Osteocyte (in vitro differentiated cells): ENCODE measurements around the gene ACSL3. TPM values are rescaled to one million over a fixed set of nuclear protein-coding genes. Genes with fewer than 3 reads are reported as not detected.

Source experiments
- DNase-seq: peaks from one replicate; pipeline ENCODE4 v3.0.0; 2021; ENCODE audit warnings: mixed read lengths; ENCODE audit not compliant: unreplicated experiment; ENCODE audit errors: extremely low spot score
- H3K27ac Mint-ChIP-seq: one replicate; pipeline ENCODE4 v1.8.0; 2021; ENCODE audit warnings: mild to moderate bottlenecking, mixed read lengths; ENCODE audit not compliant: unreplicated experiment
- H3K27me3 Mint-ChIP-seq: one replicate; pipeline ENCODE4 v1.8.0; 2021; ENCODE audit warnings: mixed read lengths; ENCODE audit not compliant: unreplicated experiment
- H3K36me3 Mint-ChIP-seq: one replicate; pipeline ENCODE4 v1.8.0; 2021; ENCODE audit warnings: mixed read lengths; ENCODE audit not compliant: unreplicated experiment
- H3K4me1 Mint-ChIP-seq: one replicate; pipeline ENCODE4 v1.8.0; 2021; ENCODE audit warnings: mixed read lengths; ENCODE audit not compliant: unreplicated experiment
- H3K4me3 Mint-ChIP-seq: one replicate; pipeline ENCODE4 v1.8.0; 2021; ENCODE audit warnings: mild to moderate bottlenecking, moderate library complexity, mixed read lengths; ENCODE audit not compliant: unreplicated experiment
- H3K9me3 Mint-ChIP-seq: one replicate; pipeline ENCODE4 v1.8.0; 2021; ENCODE audit warnings: mixed read lengths; ENCODE audit not compliant: unreplicated experiment
- total RNA-seq: library from RNA; stranded (reverse); gene quantifications from 2 replicates; pipeline ENCODE4 v1.2.1, GENCODE V29; 2021
- TF ChIP-seq, protein P1 (sequence below): fragments of 200-600 bp; sonication (generic); IDR thresholded peaks from 2 replicates; pipeline ENCODE4 v1.5.0; 2021; ENCODE audit warnings: antibody characterized with exemption, mild to moderate bottlenecking, moderate library complexity

Gene ACSL3
- total RNA-seq, 1 donor from 2014 or later = 131 TPM

DNA sequence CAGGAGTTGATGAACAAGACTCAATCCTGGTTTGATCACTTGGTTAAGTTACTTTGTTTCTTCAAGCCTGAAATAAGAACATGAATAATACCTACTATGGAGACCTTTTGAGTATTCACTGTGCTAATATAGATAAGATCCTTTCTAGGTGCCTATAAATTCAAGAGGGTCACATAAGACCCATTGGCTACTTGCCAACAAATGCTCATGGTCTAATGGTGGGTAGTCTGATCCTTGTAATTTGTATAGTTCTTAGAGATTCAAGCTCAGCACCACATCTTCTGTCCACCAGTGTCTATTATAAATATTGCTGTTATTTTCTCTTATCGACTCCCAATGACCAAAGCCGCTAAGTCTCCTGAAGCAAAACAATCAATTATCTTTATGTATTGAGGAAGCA is 27.4 kb upstream of the ACSL3 start:
- Mint-ChIP-seq H3K36me3 (no peaks in the 10 kb centered on the region), H3K9me3 (no peaks in the 10 kb centered on the region), H3K27me3 (no peaks in the 10 kb centered on the region), H3K27ac (no peak overlapping the region), H3K4me3 (no peak overlapping the region), H3K4me1 (peaks cover 4% of the 10 kb centered on the region)
- no peak for DNase-seq
- TF ChIP-seq, protein P1, sequence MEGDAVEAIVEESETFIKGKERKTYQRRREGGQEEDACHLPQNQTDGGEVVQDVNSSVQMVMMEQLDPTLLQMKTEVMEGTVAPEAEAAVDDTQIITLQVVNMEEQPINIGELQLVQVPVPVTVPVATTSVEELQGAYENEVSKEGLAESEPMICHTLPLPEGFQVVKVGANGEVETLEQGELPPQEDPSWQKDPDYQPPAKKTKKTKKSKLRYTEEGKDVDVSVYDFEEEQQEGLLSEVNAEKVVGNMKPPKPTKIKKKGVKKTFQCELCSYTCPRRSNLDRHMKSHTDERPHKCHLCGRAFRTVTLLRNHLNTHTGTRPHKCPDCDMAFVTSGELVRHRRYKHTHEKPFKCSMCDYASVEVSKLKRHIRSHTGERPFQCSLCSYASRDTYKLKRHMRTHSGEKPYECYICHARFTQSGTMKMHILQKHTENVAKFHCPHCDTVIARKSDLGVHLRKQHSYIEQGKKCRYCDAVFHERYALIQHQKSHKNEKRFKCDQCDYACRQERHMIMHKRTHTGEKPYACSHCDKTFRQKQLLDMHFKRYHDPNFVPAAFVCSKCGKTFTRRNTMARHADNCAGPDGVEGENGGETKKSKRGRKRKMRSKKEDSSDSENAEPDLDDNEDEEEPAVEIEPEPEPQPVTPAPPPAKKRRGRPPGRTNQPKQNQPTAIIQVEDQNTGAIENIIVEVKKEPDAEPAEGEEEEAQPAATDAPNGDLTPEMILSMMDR = no peak

DNA sequence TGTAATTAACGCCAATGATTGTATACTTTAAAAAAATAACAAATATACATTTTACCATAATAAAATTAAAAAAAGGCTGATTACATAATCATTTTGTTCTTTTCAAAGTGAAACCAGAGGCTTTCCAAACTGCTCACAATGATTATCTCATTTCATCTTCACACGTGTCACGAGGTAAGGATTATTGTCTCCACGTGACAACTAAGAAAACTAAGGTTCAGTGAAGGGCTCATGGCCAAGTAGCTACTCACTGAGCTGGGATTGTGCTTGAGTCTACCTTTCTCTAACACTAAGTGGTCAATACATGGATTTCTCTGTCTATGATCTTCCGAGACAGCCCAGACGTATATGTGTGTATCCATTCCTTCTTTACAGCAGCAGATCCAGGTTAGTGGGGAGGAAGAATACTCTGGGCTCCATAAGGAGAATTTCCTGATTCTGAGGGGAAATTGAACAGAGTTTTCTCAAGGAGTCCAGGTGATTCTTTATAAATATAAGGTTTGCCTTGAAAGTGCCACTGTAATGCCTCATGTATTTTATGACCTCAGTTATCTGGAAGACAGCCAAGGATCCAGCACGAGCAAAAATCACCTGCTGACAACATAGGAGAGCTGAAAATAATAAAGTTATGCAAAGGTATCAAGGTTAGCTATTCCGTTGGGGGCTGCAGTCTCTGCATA is 25.6 kb upstream of the ACSL3 start:
- Mint-ChIP-seq H3K9me3 (no peaks in the 10 kb centered on the region), H3K4me3 (no peak overlapping the region), H3K27ac (no peak overlapping the region), H3K36me3 (no peaks in the 10 kb centered on the region), H3K27me3 (no peaks in the 10 kb centered on the region), H3K4me1 (peaks cover 4% of the 10 kb centered on the region)
- no peak for DNase-seq
- TF ChIP-seq, protein P1 = no peak

DNA sequence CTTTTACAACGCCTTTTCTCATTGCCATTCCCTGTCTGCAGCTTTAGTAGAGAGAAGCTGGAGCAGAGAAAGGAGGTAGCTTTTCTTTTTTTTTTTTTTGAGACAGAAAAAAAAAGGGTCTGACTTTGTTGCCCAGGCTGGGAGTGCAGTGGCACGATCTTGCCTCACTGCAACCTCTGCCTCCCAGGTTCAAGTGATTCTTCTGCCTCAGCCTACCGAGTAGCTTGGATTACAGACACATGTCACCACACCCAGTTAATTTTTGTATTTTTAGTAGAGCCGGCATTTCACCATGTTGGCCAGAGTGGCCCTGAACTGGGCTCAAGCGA is 25.0 kb upstream of the ACSL3 start:
- no peak overlapping the region for H3K4me3 Mint-ChIP-seq
- no peaks in the 10 kb centered on the region for H3K27me3 Mint-ChIP-seq
- H3K4me1 Mint-ChIP-seq = peaks cover 4% of the 10 kb centered on the region
- TF ChIP-seq, protein P1 = no peak
- no peaks in the 10 kb centered on the region for H3K9me3 Mint-ChIP-seq
- DNase-seq = no peak
- H3K27ac Mint-ChIP-seq = no peak overlapping the region
- H3K36me3 Mint-ChIP-seq = no peaks in the 10 kb centered on the region

DNA sequence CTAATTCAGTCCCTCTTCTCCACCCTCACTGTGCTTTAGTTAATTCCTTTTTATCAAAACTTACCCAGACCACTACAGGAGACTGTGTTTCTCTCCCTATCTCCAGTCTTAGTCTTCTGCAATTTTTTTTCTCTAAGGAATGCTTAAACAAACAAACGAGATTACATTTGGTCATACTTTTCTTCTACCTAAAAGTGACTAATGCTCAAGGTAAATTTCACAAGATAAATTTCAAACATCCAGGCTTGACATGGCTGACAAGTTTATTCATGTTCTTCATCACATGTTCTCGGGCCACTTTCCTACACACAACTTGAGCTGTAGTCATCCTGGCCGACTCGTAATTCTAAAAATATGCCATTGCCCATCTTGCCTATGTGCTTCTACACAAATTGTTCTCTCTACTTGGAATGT is 23.2 kb upstream of the ACSL3 start:
- DNase-seq = no peak
- TF ChIP-seq, protein P1 = no peak
- H3K27ac Mint-ChIP-seq = no peak overlapping the region
- H3K36me3 Mint-ChIP-seq = no peaks in the 10 kb centered on the region
- H3K27me3 Mint-ChIP-seq = no peaks in the 10 kb centered on the region
- no peak overlapping the region for H3K4me3 Mint-ChIP-seq
- H3K4me1 Mint-ChIP-seq = peaks cover 9% of the 10 kb centered on the region
- no peaks in the 10 kb centered on the region for H3K9me3 Mint-ChIP-seq

DNA sequence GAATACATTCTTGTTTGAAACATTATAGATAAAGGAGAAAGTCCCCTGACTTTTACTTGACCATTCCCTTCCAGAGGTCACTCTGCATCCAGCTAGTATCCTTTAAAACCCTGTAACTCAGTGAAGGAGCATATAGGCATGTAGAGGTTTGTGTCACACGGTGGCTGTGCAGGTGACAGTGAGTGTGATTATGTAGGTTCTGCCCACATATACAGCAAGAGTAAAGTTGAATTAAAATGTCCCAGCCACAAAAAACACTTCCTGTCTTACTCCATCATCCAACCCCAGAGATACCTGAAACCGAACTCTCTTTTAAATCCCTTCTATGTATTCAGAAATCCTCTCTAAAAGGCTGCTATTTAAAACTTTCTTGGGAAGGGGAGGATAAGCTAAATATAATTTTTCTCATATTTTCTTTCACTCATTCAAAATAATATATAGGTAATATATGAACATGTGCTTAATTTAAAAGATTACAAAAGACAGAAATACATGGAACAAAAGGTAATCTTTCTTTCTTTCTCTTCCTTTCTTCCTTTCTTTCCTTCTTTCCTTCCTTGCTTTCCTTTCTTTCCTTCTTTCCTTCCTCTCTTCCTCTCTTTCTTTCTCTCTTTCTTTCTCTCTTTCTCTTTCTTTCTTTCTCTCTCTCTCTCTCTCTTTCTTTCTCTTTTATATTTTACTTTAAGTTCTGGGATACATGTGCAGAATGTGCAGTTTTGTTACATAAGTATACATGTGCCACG is 20.6 kb upstream of the ACSL3 start:
- H3K4me3 Mint-ChIP-seq = no peak overlapping the region

More for the DNA sequence above, 20.6 kb upstream of the ACSL3 start:
- TF ChIP-seq, protein P1 = no peak
- Mint-ChIP-seq H3K27me3 (no peaks in the 10 kb centered on the region), H3K36me3 (no peaks in the 10 kb centered on the region), H3K9me3 (no peaks in the 10 kb centered on the region), H3K4me1 (peaks cover 24% of the 10 kb centered on the region), H3K27ac (no peak overlapping the region)
- no peak for DNase-seq
